ENCODE measurements around the gene LGMN. TPM values are rescaled to one million over a fixed set of nuclear protein-coding genes. Genes with fewer than 3 reads are reported as not detected.

The LGMN gene
- total and polyA plus RNA-seq, 2 of the 8 experiments (the other 6 are each of a cell fraction or from before 2014, with no cell fraction given) = 57.4 to 83.4 TPM

DNA sequence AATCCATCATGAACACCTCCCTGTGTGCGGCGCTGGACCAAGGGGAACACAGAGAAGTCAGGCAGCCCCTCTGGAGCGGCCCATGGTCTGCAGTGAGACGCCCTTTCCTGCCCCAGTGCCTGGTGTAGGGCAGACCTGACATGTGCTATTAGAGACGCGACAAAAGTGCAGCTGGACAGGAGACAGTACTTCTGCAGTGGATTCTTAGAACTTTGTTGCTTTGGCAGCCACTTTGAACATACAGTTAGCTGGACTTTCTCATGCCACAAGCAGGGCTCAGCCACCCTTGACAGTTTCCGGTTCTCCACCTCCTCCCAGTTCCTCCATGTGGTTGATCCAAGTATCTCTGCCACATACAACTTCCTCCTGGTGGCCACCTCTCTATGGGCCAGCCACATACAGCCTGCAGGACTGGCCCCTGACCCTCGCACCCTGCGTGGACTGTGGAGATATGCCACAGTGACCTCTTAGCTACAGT lies 45.9 kb downstream of the LGMN start:
- WGBS, 2 experiments (ENCODE audit: extremely low coverage in 1 of 2, insufficient coverage in 1 of 2, insufficient read length in 1 of 2, insufficient replicate concordance in 2 of 2, low coverage in 1 of 2, low lambda C conversion rate in 2 of 2, missing lambda C conversion rate in 1 of 2) = 91% methylated on average over 9 of the region's 9 CpGs; no CpG with 5 or more reads in 1 of the 2 experiments
- Histone ChIP-seq H3K79me2 (ENCODE audit: control insufficient read depth in 1 of 2, insufficient read depth in 2 of 2, low read length in 2 of 2) (no peaks in the 10 kb centered on the region), H2BK15ac (ENCODE audit: low read length) (no peak overlapping the region), H2BK12ac (ENCODE audit: low read depth, low read length) (no peak overlapping the region), H3K79me1 (ENCODE audit: low read depth, low read length) (no peaks in the 10 kb centered on the region), H3K4ac (replicated peaks; ENCODE audit: insufficient read length, low read depth, low read length) (no peak overlapping the region), H4K91ac (replicated peaks; ENCODE audit: insufficient read length, low read length) (no peak overlapping the region), H3K14ac (ENCODE audit: insufficient read length) (no peak overlapping the region), H4K20me1 (replicated peaks in 1 of 2; ENCODE audit: control insufficient read depth in 1 of 2, insufficient read depth in 2 of 2, low read length in 2 of 2) (no peaks in the 10 kb centered on the region), H3K27me3 (replicated peaks in 1 of 4; ENCODE audit: control insufficient read depth in 3 of 4, extremely low read depth in 1 of 4, insufficient read depth in 3 of 4, low read length in 3 of 4) (no peaks in the 10 kb centered on the region), H3K27ac (ENCODE audit: low read depth, low read length) (no peak overlapping the region), H2BK20ac (ENCODE audit: low read length) (no peak overlapping the region), H3K23me2 (ENCODE audit: low read depth, low read length) (no peaks in the 10 kb centered on the region), H4K5ac (ENCODE audit: insufficient read length, low read depth, low read length) (no peak overlapping the region), H2BK5ac (ENCODE audit: low read depth, low read length) (no peak overlapping the region), H3K56ac (replicated peaks; ENCODE audit: insufficient read length, low read depth, low read length) (no peak overlapping the region), H3K36me3 (ENCODE audit: control insufficient read depth in 2 of 4, insufficient read depth in 4 of 4, low read length in 3 of 4) (peaks cover 0 to 11% (median 1%) of the 10 kb centered on the region in 4 experiments; a peak in 5 of 8 replicates), H3K9me3 (ENCODE audit: insufficient read depth in 2 of 2, low read depth in 1 of 2, low read length in 1 of 2) (no peaks in the 10 kb centered on the region), H3K4me2 (ENCODE audit: insufficient read depth in 1 of 2, low read depth in 2 of 2, low read length in 2 of 2) (no peak overlapping the region), H3K4me1 (replicated peaks in 1 of 4; ENCODE audit: control insufficient read depth in 3 of 4, insufficient read depth in 4 of 4, low read length in 3 of 4) (no peaks in the 10 kb centered on the region), H4K8ac (ENCODE audit: extremely low read depth, insufficient read depth, low read length) (no peak overlapping the region), H2AFZ (ENCODE audit: low read length) (no peak overlapping the region), H3K9ac (replicated peaks in 1 of 4; ENCODE audit: extremely low read depth in 1 of 4, low read depth in 3 of 4, low read length in 3 of 4) (no peak overlapping the region), H3K18ac (ENCODE audit: extremely low read depth, low read length) (no peak overlapping the region), H3K4me3 (ENCODE audit: extremely low read depth in 1 of 4, insufficient read depth in 2 of 4, low read depth in 3 of 4, low read length in 4 of 4) (no peak overlapping the region), H2BK120ac (replicated peaks; ENCODE audit: low read depth, low read length) (no peak overlapping the region), H3K23ac (ENCODE audit: insufficient read length) (no peak overlapping the region), H2AK5ac (ENCODE audit: low read depth, low read length) (no peak overlapping the region)
- ChIA-PET POLR2A (ENCODE audit: partially characterized antibody) (interaction anchor here (0.6 kb wide), 1 partner anchor 800 kb away, joined by 5 read pairs; no protein-coding TSS in a partner anchor), CTCF (ENCODE audit: partially characterized antibody) (interaction anchor here (0.7 to 2.1 kb wide), 5 partner anchors 8 to 516 kb away, joined by 3 to 5 read pairs (median 4); no protein-coding TSS in a partner anchor)
- no peak for DNase-seq (ENCODE audit: low read depth in 1 of 2, low spot score in 2 of 2)
- TF ChIP-seq EGR1 (IDR thresholded peaks at IDR 0.05; ENCODE audit: borderline replicate concordance, low read depth, low read length) (no peak), JUND (IDR thresholded peaks at IDR 0.05; ENCODE audit: low read length) (no peak), CBX5 (IDR thresholded peaks at IDR 0.05; ENCODE audit: low read depth, low read length) (no peak), SP4 (IDR thresholded peaks at IDR 0.05; ENCODE audit: low read length) (no peak), CBX8 (IDR thresholded peaks at IDR 0.05; ENCODE audit: borderline replicate concordance, low read depth, low read length) (no peak), BCL11A (IDR thresholded peaks at IDR 0.05; ENCODE audit: low read depth in 2 of 2, low read length in 2 of 2) (no peak), PHF8 (conservative IDR thresholded peaks at IDR 0.05; ENCODE audit: low read depth, low read length) (no peak), ATF2 (IDR thresholded peaks at IDR 0.05; ENCODE audit: low read length) (no peak), YY1 (IDR thresholded peaks at IDR 0.05; ENCODE audit: low read depth, low read length) (no peak)
- TF ChIP-seq, protein P1, sequence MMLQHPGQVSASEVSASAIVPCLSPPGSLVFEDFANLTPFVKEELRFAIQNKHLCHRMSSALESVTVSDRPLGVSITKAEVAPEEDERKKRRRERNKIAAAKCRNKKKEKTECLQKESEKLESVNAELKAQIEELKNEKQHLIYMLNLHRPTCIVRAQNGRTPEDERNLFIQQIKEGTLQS (IDR thresholded peaks at IDR 0.05; ENCODE audit: insufficient read depth, low read depth, low read length) = no peak
- TF ChIP-seq, protein P2, sequence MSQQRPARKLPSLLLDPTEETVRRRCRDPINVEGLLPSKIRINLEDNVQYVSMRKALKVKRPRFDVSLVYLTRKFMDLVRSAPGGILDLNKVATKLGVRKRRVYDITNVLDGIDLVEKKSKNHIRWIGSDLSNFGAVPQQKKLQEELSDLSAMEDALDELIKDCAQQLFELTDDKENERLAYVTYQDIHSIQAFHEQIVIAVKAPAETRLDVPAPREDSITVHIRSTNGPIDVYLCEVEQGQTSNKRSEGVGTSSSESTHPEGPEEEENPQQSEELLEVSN (IDR thresholded peaks at IDR 0.05) = no peak
- no peak for FAIRE-seq

All from H1 (cell line).